GM19099 (cell line): ENCODE results near the gene CUL9.

ENCODE experiments used
- POLR2A ChIP-seq: IDR thresholded peaks from 3 replicates; pipeline ENCODE4 v1.6.1; 2011; ENCODE audit warnings: low read depth; ENCODE audit not compliant: insufficient read length; ENCODE audit errors: extremely low read depth

The CUL9 gene

DNA sequence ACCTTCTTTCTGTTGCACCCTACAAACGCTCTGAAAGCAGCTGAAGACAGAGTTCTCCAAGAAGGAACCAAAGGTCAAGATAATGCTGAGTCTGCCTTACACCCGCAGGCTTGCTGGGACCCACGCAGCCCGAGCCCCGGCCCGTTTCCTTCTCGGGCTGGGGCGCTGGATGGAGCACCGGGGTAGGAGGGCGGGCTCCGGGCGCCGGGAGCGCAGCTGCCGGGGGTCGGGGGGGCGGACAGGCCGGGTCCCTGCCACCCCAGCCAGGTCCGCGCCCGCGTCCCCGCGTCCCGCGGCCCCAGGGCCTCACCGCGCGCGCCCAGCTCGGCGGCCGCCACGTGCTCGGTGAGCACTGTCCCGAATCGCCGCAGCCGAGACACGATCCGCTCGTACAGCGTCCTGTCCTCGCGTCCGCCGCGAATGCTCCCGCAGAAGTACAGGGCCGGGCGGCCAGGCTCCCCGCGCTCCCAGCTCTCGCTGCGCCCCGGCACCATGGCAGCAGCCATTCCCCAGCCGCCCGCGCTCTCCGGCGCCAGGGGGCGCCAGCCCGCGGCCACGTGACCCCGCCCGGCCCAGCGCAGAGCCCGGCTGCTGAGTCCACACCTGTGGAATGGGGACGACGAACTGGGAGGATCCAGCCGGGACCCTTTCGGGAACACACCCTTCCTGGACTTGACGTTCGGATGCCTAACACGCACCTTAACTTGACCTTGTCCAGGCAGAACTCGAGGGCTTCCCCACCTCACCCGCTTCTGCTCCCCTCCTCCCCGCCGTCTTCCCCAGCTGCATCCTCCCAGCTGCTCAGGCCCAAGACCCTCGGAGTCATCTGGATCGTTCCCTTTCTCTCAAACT, 47.2 kb downstream of the CUL9 start, which contains the start of gene DNPH1:
DNPH1 (minus strand) TSS at position 531 of the 852 bp plus-strand sequence; CDS start at position 506, 25 bp downstream.
- TF ChIP-seq POLR2A: peak; percentile 78

DNA sequence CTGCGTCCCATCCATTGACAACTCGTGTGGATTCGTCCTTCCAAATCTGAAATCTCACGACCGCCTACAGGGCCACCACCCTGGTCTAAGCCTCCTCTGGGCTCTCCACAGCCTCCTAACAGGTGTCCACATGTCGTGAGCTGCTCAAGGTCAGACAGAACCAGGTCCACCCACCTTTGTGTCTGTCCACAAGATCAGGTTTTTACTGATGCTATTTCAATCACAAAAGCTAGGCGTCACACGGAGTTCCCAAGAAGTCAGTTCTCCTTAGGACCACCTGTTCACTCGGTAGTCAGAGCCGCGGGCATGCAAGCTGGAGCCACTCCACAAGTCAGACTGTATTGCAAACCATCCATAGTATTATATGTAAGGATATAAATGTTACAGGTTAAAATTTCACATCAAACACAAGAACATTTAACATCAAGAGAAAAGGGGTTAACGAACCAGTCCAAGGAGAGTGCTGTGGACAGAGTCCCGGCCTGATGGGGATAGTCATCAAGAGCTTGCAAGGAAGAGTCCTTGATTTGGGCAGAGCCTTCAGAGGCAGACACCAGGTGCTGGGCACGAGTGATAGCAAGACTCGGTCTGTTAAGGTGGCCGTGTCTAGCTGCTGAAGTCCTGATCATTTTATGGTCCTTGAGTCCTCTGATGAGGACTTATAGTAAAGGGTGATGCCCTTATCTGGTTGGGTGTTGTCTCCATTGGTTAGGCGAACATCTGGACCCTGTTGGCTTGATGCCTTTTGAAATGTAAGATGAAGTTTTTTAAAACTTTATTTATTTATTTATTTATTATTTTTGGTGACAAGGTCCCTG, 48.0 kb downstream of the CUL9 start:
- TF ChIP-seq POLR2A: no peak

DNA sequence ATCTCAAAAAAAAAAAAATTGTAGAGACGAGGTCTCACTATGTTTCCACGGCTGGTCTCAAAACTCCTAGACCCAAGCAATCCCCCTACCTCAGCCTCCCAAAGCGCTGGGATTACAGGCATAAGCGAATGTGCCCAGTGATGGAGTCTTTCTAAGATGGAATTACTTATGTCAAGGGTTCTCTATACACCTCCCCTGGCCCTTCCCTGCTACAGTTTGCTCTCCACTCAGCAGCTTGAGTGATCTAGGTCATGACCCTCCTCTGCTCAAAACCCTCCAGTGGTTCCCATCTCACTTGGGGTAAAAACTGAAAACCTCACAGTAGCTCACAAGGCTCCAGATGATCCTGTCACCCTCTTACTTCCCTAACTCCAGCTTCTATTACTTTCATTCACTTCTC, 49.1 kb downstream of the CUL9 start:
- no peak for TF ChIP-seq POLR2A

DNA sequence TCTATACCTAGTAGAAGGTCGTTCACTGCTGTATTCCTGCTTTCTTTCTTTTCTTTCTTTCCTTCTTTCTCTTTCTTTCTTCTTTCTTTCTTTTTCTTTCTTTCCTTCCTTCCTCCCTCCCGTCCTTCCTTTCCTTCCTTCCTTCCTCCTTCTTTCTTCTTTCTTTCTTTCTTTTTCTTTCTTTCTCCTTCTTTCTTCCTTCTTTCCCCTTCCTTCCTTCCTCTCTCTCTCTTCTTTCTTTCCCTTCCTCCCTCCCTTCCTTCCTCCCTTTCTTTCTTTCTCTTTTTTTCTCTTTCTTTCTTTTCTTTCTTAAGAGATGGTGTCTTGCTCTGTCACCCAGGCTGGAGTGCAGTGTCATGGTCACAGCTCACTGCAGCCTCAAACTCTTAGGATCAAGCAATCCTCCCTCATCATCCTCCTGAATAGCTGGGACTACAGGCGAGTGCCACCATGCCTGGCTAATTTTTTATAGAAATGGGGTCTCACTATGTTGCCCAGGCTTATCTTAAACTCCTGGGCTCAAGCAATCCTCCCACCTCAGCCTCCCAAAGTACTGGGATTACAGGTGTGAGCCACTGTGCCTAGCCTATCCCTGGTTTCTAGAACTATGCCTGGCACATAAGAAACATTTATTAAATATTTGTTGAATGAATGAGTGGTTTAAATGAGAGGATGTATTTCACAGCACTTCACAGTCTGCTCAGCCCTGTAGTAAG, 49.9 kb downstream of the CUL9 start:
- TF ChIP-seq POLR2A: no peak

DNA sequence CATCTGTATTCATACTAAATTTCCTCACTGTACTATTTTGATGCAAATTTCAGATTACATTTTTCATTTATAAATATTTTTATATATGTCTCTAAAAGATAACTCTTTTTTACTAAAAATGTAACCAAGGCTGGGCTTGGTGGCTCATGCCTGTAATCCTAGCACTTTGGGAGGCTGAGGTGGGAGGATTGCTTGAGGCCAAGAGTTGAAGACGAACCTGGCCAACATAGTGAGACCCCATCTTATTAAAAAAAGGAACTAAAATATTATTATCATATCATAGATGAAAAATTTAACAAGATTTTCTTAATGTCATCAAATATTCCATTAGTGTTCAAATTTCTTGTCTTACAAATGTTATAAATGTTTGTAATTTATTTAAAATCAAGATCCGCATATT, 53.8 kb downstream of the CUL9 start:
- no peak for TF ChIP-seq POLR2A

DNA sequence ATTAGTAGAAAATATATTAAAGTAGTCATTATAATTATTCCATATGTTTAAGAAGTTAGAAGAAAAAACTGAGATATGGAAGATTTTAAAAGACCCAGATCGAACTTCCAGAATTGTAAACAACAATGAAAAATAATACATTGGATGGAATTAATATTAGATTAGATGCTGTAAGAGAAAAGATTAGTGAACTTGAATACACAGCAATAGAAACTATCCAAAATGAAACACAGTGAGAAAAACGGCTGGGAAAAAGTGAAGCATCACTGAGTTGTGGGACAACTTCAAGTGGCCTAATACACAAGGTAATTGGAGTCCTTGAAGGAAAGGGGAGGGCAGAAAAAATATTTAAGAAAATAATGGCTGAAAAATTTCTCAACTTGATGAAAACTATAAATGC, 57.1 kb downstream of the CUL9 start:
- TF ChIP-seq POLR2A: no peak

DNA sequence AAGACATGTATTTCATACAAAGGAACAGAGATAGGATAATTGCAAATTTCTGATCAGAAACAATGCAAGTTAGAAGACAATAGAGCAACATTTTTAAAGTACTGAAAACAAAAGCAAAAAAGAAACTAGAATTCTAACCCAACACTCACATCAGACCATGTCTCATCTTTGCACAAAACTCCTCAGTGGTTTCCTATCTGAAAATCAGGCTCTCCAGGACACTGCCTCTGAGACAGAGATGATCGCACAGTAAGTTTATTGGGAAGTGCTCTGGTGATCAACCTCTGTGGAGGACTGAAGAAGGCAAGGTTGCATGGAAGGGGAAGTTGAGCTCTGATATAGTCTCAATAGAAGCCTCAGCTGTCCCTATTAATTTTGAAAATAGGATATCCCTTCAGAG, 59.0 kb downstream of the CUL9 start:
- no peak for TF ChIP-seq POLR2A

DNA sequence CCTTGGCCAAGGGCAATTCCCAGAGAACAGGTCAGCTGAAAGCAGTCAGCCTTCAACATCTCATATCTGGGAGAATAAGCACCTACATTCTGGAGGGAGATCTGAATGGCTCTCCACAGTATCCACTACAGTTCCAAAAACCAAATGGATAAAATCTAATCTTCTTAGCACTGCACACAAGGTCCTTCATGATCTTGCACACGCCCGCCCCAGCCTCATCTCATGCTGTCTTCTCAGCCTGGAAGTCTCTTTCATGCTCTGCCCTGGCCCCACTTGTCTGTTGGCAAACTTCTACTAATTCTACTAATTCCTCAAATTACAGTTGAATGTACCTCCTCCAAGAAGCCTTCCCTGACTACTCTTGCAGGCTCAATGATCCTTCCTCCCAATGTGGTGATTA, 59.5 kb downstream of the CUL9 start:
- TF ChIP-seq POLR2A: no peak

DNA sequence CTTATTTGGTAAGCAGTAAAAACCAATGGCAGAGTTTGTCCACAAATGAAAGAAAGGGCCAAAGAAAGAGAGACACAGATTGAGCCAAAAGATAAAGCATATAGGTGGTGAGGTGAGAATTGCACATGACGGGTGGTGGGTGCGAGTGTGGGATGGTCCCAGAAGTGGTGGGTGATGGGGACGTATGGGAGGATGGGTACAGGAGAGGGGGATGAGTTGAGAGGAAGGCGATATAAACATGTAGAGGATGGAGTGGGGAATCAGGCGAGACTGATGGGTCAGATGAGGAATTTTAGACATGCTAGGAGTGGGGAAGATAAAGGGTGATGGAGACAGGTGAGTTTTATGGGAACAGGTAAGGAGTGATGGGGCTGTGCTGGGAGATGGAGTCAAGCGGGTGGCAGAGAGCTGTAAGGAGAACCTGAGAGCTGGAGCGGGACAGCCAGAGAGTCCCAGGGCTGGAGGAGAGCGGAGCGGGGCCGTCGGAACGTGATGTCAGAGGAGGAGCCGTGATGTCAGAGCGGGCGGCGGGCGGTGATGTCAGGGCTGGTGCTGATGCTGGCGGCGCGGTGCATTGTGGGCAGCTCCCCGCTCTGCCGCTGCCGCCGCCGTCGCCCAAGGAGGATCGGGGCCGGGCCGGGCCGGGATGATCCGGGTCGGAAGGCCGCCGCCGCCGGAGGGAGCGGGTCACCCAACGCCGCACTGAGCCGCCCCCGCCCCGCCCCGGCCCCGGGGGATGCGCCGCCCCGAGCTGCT, 61.1 kb downstream of the CUL9 start, which contains the start of gene TTBK1:
TTBK1 (plus strand) TSS at position 574 of the 756 bp plus-strand sequence. CDS start 3,180 bp downstream, outside the sequence.
- no peak for TF ChIP-seq POLR2A

DNA sequence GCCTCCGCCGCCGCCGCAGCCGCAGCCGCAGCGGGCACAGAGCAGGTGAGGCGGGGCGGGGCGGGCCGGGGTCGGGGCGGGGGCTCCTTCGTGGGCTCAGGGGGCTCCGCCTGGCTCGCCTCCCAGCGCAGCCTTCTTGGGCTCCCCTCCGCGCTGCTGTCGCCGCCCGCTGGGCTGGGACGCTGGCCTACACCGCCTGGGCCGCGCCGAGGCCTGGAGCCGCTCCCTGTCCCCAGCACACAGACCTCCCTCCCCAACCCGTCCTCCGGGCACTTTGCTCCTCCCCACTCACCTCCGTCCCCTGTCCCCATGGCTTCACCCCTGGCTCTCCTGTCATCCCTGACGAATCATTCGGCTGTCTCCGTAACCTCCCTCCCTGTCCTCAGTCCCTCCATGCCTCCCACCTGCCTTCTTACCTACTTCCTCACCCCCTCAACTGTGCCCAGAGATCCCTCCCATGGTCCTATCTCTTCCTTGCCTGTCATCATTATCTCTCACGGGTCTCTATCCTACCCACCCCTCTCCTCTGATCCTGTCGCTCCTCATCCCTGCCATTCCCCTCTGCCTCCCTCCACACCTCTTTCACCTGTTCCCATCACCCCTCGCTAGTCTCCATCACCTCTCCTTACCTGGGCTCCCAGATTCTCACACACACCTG, 61.8 kb downstream of the CUL9 start:
- TF ChIP-seq POLR2A: no peak

DNA sequence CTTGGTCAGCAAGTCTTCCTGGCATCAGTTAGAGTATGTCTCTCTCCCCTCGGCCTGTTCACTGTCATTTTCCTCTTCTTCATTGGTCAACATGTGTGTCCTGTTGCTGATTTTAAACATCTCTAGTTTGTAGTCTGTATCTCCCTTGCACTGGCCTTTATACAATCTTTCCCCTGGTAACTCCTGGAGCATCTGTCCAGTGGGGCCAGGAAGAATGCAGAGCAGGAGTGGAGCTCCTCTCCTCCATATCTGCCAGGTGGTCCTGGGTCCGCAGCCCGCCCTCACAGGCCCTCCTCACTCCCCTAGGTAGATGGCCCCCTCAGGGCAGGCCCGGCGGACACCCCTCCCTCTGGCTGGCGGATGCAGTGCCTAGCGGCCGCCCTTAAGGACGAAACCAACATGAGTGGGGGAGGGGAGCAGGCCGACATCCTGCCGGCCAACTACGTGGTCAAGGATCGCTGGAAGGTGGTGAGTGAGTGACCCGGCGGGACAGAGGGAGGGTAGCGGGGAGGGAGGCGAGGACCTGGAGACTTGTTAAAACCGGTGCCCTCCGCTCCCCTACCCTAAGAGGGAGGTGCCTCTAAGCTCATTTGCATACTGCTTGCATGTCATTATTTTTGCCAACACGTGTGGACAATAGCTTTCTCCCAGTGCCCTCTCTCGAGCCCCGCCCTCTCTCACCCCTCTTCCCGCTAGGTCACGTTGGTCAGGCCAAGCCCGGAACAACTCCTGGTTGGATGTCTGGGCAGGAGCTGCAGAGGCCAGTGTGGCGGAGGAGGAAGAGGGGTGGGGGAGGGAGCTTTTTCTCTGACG, 64.5 kb downstream of the CUL9 start:
- no peak for TF ChIP-seq POLR2A

DNA sequence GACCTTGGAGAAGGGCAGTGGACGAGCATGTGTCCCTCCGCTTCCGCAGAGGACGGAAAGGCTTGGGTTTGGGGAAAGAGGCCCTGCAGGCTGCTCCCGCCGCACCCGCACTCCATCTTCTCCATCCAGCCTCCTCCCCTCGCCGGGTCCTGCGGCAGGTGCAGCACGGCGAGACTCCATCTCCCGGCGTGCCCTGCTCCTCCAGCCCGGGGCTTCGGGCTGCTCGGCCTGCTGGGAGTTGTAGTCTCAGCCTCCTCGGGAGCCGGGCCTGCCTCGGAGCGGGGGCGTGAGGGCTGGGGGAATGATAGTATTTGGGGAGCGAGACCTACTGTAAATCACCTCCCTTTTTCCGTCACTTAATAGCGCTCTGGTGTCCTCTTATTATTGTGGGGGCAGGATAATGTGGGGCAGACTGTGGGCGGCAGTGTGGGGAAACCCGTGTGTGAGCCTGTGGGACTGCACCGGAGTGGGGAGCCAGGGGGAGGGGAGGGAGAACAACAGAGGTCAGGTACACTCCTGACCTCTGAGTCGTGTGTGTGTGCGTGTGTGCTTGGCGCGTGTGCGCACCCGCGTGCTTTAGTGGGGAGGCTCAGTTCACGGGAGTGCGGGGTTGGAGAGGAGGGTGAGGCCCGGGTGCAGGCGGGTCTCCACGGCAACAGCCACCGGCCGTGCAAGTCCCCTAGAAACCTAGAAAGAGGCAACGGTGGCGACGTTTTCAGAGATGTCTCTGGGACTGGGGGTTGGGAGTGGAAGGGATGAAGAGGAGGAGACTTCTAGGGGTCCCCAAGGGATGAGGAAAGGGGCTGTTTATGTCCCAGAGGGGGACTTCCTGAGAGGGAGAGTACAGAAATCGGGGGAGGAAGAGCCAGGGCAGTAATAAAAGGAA, 65.4 kb downstream of the CUL9 start:
- peak; percentile 55 for TF ChIP-seq POLR2A
